ENCODE measurements around the gene PPID. TPM values are rescaled to one million over a fixed set of nuclear protein-coding genes. Genes with fewer than 3 reads are reported as not detected.

PPID gene
- total and polyA plus RNA-seq, 2 of the 13 experiments (the other 11 are each of a cell fraction or from before 2014, with no cell fraction given) = 15.4 to 63.4 TPM

DNA sequence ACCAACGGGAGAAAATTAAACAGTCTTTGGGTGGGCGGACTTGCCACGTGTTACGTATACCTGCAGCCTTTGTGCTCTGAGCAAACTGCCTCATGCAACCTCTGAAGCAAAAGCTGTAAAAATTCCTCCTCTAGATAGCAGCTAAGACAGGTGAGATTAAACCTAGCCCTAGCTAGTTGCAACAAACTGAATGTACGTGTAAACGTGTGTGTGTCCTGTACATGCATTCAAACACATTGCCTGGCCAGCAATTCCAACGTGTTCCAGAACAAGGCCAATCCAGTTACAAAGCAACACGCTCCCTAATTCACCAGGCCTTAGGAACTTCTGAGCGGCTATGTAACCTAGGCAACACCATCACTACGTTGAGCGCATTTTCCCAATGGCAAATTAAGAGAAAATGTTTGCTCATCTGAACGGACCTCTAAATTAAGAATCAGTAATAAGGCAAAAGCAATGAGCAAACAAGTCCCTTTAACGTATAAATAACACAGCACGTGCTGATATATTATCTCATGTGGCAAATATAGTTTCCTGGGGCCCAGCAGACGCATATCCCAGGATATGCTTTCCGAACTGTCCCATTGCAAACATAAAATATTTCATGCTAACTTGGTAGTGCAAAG is 792 bp downstream of the PPID start (continued):
- TF ChIP-seq, protein P1, sequence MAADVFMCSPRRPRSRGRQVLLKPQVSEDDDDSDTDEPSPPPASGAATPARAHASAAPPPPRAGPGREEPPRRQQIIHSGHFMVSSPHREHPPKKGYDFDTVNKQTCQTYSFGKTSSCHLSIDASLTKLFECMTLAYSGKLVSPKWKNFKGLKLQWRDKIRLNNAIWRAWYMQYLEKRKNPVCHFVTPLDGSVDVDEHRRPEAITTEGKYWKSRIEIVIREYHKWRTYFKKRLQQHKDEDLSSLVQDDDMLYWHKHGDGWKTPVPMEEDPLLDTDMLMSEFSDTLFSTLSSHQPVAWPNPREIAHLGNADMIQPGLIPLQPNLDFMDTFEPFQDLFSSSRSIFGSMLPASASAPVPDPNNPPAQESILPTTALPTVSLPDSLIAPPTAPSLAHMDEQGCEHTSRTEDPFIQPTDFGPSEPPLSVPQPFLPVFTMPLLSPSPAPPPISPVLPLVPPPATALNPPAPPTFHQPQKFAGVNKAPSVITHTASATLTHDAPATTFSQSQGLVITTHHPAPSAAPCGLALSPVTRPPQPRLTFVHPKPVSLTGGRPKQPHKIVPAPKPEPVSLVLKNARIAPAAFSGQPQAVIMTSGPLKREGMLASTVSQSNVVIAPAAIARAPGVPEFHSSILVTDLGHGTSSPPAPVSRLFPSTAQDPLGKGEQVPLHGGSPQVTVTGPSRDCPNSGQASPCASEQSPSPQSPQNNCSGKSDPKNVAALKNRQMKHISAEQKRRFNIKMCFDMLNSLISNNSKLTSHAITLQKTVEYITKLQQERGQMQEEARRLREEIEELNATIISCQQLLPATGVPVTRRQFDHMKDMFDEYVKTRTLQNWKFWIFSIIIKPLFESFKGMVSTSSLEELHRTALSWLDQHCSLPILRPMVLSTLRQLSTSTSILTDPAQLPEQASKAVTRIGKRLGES (CRISPR knock-in tag; IDR thresholded peaks at IDR 0.05; ENCODE audit: borderline replicate concordance) = no peak
- TF ChIP-seq ZSCAN30 (CRISPR knock-in tag; IDR thresholded peaks at IDR 0.05) (no peak), DMAP1 (CRISPR knock-in tag; IDR thresholded peaks at IDR 0.05) (peak; percentile 46; the same call in 1 of the 2 replicates), HOMEZ (CRISPR knock-in tag; IDR thresholded peaks at IDR 0.05; ENCODE audit: low read depth) (no peak), HDAC2 (CRISPR knock-in tag; IDR thresholded peaks at IDR 0.05) (peak; percentile 16; the same call in 1 of the 2 replicates), ATF4 (CRISPR knock-in tag; IDR thresholded peaks at IDR 0.05) (no peak), MEIS1 (CRISPR knock-in tag; IDR thresholded peaks at IDR 0.05; ENCODE audit: borderline replicate concordance) (no peak), ZNF670 (CRISPR knock-in tag; IDR thresholded peaks at IDR 0.05; ENCODE audit: borderline replicate concordance) (0 out of 2 replicates have a peak, but pooled peaks have one; percentile 39), RARG (CRISPR knock-in tag; IDR thresholded peaks at IDR 0.05; ENCODE audit: low read depth) (no peak), SUZ12 (IDR thresholded peaks at IDR 0.05; ENCODE audit: low read depth, low read length) (no peak)
- TF ChIP-seq, protein P2, sequence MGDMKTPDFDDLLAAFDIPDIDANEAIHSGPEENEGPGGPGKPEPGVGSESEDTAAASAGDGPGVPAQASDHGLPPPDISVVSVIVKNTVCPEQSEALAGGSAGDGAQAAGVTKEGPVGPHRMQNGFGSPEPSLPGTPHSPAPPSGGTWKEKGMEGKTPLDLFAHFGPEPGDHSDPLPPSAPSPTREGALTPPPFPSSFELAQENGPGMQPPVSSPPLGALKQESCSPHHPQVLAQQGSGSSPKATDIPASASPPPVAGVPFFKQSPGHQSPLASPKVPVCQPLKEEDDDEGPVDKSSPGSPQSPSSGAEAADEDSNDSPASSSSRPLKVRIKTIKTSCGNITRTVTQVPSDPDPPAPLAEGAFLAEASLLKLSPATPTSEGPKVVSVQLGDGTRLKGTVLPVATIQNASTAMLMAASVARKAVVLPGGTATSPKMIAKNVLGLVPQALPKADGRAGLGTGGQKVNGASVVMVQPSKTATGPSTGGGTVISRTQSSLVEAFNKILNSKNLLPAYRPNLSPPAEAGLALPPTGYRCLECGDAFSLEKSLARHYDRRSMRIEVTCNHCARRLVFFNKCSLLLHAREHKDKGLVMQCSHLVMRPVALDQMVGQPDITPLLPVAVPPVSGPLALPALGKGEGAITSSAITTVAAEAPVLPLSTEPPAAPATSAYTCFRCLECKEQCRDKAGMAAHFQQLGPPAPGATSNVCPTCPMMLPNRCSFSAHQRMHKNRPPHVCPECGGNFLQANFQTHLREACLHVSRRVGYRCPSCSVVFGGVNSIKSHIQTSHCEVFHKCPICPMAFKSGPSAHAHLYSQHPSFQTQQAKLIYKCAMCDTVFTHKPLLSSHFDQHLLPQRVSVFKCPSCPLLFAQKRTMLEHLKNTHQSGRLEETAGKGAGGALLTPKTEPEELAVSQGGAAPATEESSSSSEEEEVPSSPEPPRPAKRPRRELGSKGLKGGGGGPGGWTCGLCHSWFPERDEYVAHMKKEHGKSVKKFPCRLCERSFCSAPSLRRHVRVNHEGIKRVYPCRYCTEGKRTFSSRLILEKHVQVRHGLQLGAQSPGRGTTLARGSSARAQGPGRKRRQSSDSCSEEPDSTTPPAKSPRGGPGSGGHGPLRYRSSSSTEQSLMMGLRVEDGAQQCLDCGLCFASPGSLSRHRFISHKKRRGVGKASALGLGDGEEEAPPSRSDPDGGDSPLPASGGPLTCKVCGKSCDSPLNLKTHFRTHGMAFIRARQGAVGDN (CRISPR knock-in tag; IDR thresholded peaks at IDR 0.05) = no peak
- TF ChIP-seq, protein P3, sequence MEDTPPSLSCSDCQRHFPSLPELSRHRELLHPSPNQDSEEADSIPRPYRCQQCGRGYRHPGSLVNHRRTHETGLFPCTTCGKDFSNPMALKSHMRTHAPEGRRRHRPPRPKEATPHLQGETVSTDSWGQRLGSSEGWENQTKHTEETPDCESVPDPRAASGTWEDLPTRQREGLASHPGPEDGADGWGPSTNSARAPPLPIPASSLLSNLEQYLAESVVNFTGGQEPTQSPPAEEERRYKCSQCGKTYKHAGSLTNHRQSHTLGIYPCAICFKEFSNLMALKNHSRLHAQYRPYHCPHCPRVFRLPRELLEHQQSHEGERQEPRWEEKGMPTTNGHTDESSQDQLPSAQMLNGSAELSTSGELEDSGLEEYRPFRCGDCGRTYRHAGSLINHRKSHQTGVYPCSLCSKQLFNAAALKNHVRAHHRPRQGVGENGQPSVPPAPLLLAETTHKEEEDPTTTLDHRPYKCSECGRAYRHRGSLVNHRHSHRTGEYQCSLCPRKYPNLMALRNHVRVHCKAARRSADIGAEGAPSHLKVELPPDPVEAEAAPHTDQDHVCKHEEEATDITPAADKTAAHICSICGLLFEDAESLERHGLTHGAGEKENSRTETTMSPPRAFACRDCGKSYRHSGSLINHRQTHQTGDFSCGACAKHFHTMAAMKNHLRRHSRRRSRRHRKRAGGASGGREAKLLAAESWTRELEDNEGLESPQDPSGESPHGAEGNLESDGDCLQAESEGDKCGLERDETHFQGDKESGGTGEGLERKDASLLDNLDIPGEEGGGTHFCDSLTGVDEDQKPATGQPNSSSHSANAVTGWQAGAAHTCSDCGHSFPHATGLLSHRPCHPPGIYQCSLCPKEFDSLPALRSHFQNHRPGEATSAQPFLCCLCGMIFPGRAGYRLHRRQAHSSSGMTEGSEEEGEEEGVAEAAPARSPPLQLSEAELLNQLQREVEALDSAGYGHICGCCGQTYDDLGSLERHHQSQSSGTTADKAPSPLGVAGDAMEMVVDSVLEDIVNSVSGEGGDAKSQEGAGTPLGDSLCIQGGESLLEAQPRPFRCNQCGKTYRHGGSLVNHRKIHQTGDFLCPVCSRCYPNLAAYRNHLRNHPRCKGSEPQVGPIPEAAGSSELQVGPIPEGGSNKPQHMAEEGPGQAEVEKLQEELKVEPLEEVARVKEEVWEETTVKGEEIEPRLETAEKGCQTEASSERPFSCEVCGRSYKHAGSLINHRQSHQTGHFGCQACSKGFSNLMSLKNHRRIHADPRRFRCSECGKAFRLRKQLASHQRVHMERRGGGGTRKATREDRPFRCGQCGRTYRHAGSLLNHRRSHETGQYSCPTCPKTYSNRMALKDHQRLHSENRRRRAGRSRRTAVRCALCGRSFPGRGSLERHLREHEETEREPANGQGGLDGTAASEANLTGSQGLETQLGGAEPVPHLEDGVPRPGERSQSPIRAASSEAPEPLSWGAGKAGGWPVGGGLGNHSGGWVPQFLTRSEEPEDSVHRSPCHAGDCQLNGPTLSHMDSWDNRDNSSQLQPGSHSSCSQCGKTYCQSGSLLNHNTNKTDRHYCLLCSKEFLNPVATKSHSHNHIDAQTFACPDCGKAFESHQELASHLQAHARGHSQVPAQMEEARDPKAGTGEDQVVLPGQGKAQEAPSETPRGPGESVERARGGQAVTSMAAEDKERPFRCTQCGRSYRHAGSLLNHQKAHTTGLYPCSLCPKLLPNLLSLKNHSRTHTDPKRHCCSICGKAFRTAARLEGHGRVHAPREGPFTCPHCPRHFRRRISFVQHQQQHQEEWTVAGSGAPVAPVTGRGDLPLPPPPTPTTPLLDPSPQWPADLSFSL (CRISPR knock-in tag; IDR thresholded peaks at IDR 0.05) = no peak

All from HepG2 (cell line).